HG02610 (cell line): ENCODE measurements around the gene EDC4.
"Not testable (repeated sequence)": the region's sequence is repeated elsewhere in the genome, so short reads cannot be mapped to it uniquely, and the experiment has no call there.

Experiments used
- ATAC-seq: cut with Tn5 transposase; IDR thresholded peaks from one replicate; pipeline ENCODE4 v1.9.1; 2021; ENCODE audit warnings: mild to moderate bottlenecking, moderate library complexity; ENCODE audit not compliant: unreplicated experiment

EDC4 gene

GRCh38 chr16:67909056-67909742 is 36.3 kb downstream of the EDC4 start:
- ATAC-seq = no peak

- ATAC-seq = peak; percentile 45
Measured at GRCh38 chr16:67910158-67910557, 37.3 kb downstream of the EDC4 start.

DNA sequence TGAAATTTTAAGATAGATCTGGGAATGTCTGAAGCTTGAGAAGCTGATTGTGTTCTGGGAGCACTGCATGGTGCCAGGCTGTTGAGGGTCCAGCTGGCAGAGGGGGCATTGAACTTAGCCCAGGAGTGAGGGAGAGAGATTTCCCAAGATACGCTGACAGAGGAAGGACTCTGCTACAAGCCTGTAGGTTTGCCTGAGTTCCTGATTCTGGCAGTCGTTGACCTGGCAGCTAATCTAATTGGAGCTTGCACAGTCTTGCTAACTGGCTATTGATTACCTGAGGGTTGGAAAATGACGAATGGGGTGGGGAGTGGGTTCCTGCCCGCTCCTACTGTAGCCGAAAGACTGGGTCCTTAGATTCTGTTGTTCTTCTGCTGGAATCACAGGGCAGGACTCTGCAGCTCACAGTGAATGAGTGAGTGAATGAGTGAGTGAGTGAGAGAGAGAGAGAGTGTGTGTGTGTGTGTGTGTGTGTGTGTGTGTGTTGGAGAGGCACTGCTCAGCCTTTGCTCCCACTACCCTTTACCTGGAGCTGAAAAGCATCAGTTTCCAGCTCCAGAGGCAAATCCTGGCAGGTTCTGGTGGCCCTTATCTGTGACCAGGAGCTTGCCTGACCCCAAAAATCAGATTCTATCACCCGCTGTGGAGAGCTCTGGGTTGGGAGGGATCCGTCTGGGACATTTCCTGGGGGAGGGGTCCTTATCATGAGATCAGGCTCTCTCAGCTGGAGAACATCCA is 42.1 kb downstream of the EDC4 start:
- no peak for ATAC-seq

DNA sequence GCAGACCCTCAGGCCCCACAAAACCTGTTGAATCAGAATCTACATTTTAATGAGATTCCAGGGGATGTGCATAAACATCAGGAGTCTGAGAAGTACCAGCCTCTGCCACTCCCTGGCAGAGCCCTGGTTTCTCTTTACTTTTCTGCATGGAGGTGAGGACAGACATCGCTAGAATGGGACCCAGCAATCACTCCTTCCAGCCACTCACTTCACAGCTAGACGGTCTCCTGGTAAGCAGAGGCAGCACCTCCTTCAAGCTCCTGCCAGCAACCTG is 42.6 kb downstream of the EDC4 start:
- not testable (repeated sequence) for ATAC-seq

- ATAC-seq = no peak
Measured at GRCh38 chr16:67915831-67916723, 43.2 kb downstream of the EDC4 start.

GRCh38 chr16:67917140-67917851 is 44.4 kb downstream of the EDC4 start:
- ATAC-seq = no peak

DNA sequence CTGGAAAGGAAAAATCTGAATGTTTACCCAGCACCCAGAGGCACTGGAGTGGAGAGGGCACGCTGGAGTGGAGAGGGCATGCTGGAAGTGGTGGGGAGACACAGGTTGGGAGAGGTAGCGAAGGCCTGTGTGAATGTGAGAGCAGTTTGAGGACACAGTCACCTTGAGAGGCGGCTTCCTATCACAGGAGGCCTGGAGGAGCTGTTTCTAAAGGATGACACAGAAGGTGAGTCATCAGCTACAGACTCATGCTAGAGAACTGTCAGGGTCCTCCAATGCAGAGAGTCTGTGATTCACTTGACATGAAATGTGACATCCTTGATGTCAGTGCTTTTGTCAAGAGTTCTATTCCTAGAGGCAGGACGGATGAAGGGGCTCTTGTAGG is 45.0 kb downstream of the EDC4 start:
- ATAC-seq = no peak

- no peak for ATAC-seq
Measured at GRCh38 chr16:67919622-67920221, 46.9 kb downstream of the EDC4 start.

- ATAC-seq = no peak
Measured at GRCh38 chr16:67922221-67922620, 49.4 kb downstream of the EDC4 start.

- ATAC-seq = no peak
Measured at GRCh38 chr16:67922740-67923139, 49.9 kb downstream of the EDC4 start.

GRCh38 chr16:67923414-67924116 is 50.7 kb downstream of the EDC4 start:
- ATAC-seq = no peak

GRCh38 chr16:67924140-67924906 is 51.5 kb downstream of the EDC4 start:
- no peak for ATAC-seq

DNA sequence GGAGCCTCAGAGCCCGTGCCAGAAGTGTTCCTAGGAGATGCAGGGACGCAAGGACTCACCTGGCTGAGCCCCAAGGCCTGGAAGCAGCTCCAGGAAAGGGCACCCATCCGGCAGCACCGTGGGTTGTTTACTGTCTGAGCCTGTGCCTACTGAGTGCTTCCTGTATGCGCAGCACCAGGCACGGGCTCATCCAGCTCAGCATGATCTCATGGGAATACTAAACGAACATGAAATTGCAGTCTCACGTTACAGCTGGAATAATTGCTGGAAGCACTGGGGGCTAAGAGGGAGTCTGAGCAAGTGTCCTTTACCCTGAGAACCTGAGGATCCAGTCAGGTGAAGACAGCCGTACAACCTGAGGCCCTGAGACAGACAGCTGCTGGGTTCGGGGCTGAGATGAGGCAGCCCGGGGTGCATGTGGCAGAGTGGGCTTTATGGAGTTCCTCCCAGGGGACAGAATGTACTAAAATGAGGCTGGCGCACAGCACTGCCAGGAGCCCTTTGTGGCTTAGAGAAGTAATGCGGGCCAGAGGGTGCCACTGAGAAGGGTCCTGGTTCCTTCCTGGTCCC is 53.4 kb downstream of the EDC4 start:
- no peak for ATAC-seq

GRCh38 chr16:67927131-67927941 is 54.5 kb downstream of the EDC4 start:
- no peak for ATAC-seq

- ATAC-seq = no peak
Measured at GRCh38 chr16:67928147-67928546, 55.3 kb downstream of the EDC4 start.

DNA sequence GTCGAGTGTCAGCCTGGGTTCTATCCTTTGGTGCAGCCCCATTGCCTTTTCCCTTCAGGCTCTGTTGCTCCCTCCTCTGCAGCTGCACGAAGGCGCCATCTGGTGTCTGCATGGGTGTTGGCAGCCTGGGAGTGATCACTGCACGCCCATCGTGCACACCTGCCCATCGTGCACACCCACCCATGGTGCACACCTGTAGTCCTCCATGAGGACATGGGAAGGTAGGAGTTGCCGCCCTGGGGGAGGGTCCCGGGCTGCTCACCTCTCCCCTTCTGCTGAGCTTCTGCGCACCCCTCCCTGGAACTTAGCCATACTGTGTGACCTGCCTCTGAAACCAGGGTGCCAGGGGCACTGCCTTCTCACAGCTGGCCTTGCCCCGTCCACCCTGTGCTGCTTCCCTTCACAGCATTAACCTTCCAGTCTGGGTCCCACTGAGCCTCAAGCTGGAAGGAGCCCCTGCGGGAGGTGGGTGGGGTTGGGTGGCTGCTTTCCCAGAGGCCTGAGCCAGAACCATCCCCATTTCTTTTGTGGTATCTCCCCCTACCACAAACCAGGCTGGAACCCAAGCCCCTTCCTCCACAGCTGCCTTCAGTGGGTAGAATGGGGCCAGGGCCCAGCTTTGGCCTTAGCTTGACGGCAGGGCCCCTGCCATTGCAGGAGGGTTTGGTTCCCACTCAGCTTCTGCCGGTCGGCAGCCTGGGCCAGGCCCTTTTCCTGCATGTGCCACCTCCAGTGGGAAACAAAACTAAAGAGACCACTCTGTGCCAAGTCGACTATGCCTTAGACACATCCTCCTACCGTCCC is 55.9 kb downstream of the EDC4 start:
- ATAC-seq = no peak

- ATAC-seq = no peak
Measured at GRCh38 chr16:67930191-67930590, 57.3 kb downstream of the EDC4 start.
